GM12878 (cell line): Measurements from ENCODE around the gene NOL7. TPM values are rescaled to one million over a fixed set of nuclear protein-coding genes. Genes with fewer than 3 reads are reported as not detected.

Experiments used
- ATAC-seq: fragments of 200-7000 bp; cut with Tn5 transposase; 3 replicates; pipeline ENCODE4 v1.9.1; 2020; ENCODE audit warnings: mild to moderate bottlenecking, moderate library complexity
- BruUV-seq: library from RNA; stranded (reverse); fragments of 400-500 nt; replicated peaks from 2 replicates; lab custom pipeline; 2021; lab: Mats Ljungman, UMichigan
- CTCF ChIA-PET: fragments of 300-600 bp; sonication (Branson Sonifier 250); formaldehyde crosslinking; extraction: SDS; loops from one replicate; lab custom pipeline; 2021; ENCODE audit warnings: inconsistent platforms; lab: Yijun Ruan, JAX
- POLR2A ChIA-PET: fragments of 350-600 bp; formaldehyde crosslinking; extraction: SDS; loops from one replicate; lab custom pipeline; 2021; ENCODE audit warnings: inconsistent platforms; lab: Charles Lee
- RAD21 ChIA-PET: fragments of 300-600 bp; sonication (Branson Sonifier 250); formaldehyde crosslinking; loops from one replicate; lab custom pipeline; 2023; ENCODE audit warnings: antibody characterized with exemption; ENCODE audit not compliant: unreplicated experiment; lab: Charles Lee
- SMC1A ChIA-PET: fragments of 300-600 bp; sonication (Branson Sonifier 250); formaldehyde crosslinking; loops from one replicate; lab custom pipeline; 2023; ENCODE audit not compliant: unreplicated experiment, uncharacterized antibody; lab: Charles Lee
- DNase-seq: peaks from one replicate; pipeline ENCODE4 v3.0.0-alpha.2; 2011; ENCODE audit warnings: low read depth, low spot score
- FAIRE-seq: peaks from 3 replicates; lab custom pipeline; 2011; peaks lifted over from hg19 to GRCh38; lab: Jason Lieb, UNC
- H2AFZ ChIP-seq: 2 replicates; pipeline ENCODE4 v1.6.0; 2011; ENCODE audit warnings: low read depth, low read length, control low read depth; ENCODE audit not compliant: control insufficient read depth
- H3K27ac ChIP-seq: 2 replicates; pipeline ENCODE4 v1.5.1; 2011; ENCODE audit warnings: control low read depth; ENCODE audit not compliant: control insufficient read depth, insufficient read depth
- H3K27me3 ChIP-seq, 2 experiments: replicated peaks in 1 of 2; 2 replicates each; pipeline versions ENCODE4 v1.6.0 to v1.6.1; 2011; ENCODE audit warnings: low read length in 1 of 2; ENCODE audit not compliant: control insufficient read depth in 2 of 2, insufficient read depth in 2 of 2
- H3K36me3 ChIP-seq, 2 experiments: 2 replicates each; pipeline ENCODE4 v1.5.1; 2011; ENCODE audit warnings: low read length in 1 of 2; ENCODE audit not compliant: control insufficient read depth in 2 of 2, insufficient read depth in 2 of 2
- H3K4me1 ChIP-seq: 2 replicates; pipeline ENCODE4 v1.6.1; 2011; ENCODE audit warnings: mild to moderate bottlenecking, low read length, moderate library complexity, mixed read lengths; ENCODE audit not compliant: control insufficient read depth, insufficient read depth
- H3K4me2 ChIP-seq: 2 replicates; pipeline ENCODE4 v1.6.0; 2011; ENCODE audit warnings: control low read depth; ENCODE audit not compliant: control insufficient read depth, insufficient read depth
- H3K4me3 ChIP-seq: fragments of 200-600 bp; sonication (generic); 2 replicates; pipeline ENCODE4 v1.5.1; 2016
- H3K79me2 ChIP-seq: 2 replicates; pipeline ENCODE4 v1.6.0; 2011; ENCODE audit warnings: low read length; ENCODE audit not compliant: control insufficient read depth, insufficient read depth
- H3K9ac ChIP-seq: 2 replicates; pipeline ENCODE4 v1.8.0; 2011; ENCODE audit warnings: low read length, control low read depth, mixed read lengths; ENCODE audit not compliant: control insufficient read depth, insufficient read depth
- H3K9me3 ChIP-seq: replicated peaks from 3 replicates; pipeline ENCODE4 v1.5.1; 2011; ENCODE audit warnings: mild to moderate bottlenecking, low read length; ENCODE audit not compliant: control insufficient read depth, insufficient read depth
- H4K20me1 ChIP-seq: 2 replicates; pipeline ENCODE4 v1.6.0; 2011; ENCODE audit not compliant: control insufficient read depth, insufficient read depth
- MTA3 ChIP-seq: IDR thresholded peaks from 2 replicates; pipeline ENCODE4 v1.6.1; 2012; ENCODE audit warnings: low read length, inconsistent platforms, borderline replicate concordance
- PML ChIP-seq: IDR thresholded peaks from 2 replicates; pipeline ENCODE4 v1.6.1; 2012; ENCODE audit warnings: low read length, inconsistent platforms
- SMC3 ChIP-seq: IDR thresholded peaks from 2 replicates; pipeline ENCODE4 v1.6.1; 2011; ENCODE audit warnings: low read length, improper control_type of control experiment, borderline replicate concordance
- WGBS: methylation state at CpG from one replicate; pipeline ENCODE4 v1.1.6; 2016; ENCODE audit warnings: low lambda C conversion rate; ENCODE audit not compliant: insufficient replicate concordance, insufficient coverage; ENCODE audit errors: missing lambda C conversion rate; 5-methylcytosine and 5-hydroxymethylcytosine counted together
- in situ Hi-C: fragments of 300-500 bp; cut with MboI; formaldehyde crosslinking; loops from 9 replicates; pipeline ENCODE4 v1.14.3; 2018; ENCODE audit warnings: mixed read lengths
- intact Hi-C: fragments of 100-400 bp; cut with micrococcal nuclease; formaldehyde crosslinking; loops from one replicate; pipeline ENCODE4 v1.14.2; 2022; ENCODE audit not compliant: unreplicated experiment
- polyA plus RNA-seq, 11 experiments: library from polyadenylated mRNA; depleted of rRNA in 4 of 11; unstranded in 6 of 11; stranded (reverse) in 5 of 11; fragments of >200 nt; fragmentation: Nextera tagmentation in 4 of 11; fragmentation: Illumina TruSeq in 1 of 11; extraction: Ambion mirVana in 4 of 11; extraction: Trizol in 1 of 11; gene quantifications; 1 replicate in 1 of 11; 2 replicates in 10 of 11; pipeline versions ENCODE4 v1.2.1 to v1.2.3, GENCODE V29; 2011 to 2016; ENCODE audit warnings: inconsistent platforms in 2 of 11, missing spikeins in 2 of 11, low read depth in 1 of 11
- total RNA-seq, 4 experiments: library from RNA; depleted of rRNA in 3 of 4; stranded (reverse); fragments of >200 nt in 3 of 4; fragmentation: Illumina TruSeq in 1 of 4; extraction: Trizol in 1 of 4; gene quantifications; 2 replicates each; pipeline versions ENCODE4 v1.2.1 to v1.2.3, GENCODE V29; 2013 to 2021
- TF ChIP-seq, protein P1 (sequence below): fragments of 450-650 bp; formaldehyde crosslinking; IDR thresholded peaks from 2 replicates; pipeline ENCODE4 v1.5.0; 2022; ENCODE audit warnings: mild to moderate bottlenecking, missing genetic modification characterization

The NOL7 gene
- total and polyA plus RNA-seq, 10 of the 15 experiments (the other 5 are each of a cell fraction or from before 2014, with no cell fraction given), result 12.2 to 222 (median 86.2) TPM

DNA sequence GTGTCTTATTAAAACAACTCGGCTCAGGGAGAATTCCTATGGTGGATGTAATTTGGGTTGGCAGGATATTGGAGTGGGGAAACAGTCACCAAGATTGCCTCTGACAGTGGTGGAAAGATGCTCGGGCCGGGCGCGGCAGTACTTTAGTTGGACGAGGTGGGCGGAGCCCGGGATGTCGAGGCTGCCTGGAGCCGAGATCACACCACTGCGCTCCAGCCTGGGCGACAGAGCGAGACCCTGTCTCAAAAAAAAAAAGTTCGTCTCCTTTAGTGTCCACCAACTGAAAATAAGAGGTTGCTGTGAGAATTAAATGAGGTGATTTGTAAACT is 621 bp downstream of the NOL7 start:
- ChIA-PET POLR2A (interaction anchor here (0.6 to 2.2 kb wide), 11 partner anchors 17 to 341 kb away, joined by 3 to 12 read pairs (median 3); partner anchors contain the start of genes RANBP9 and SIRT5), SMC1A (interaction anchor here (0.6 to 2.7 kb wide), 22 partner anchors 9 to 705 kb away, joined by 3 to 14 read pairs (median 4); partner anchors contain the start of gene SIRT5), RAD21 (interaction anchor here (0.8 to 3.8 kb wide), 14 partner anchors 9 to 287 kb away, joined by 3 to 22 read pairs (median 5); partner anchors contain the start of genes SIRT5 and TBC1D7), CTCF (interaction anchor here (0.6 to 4.5 kb wide), 35 partner anchors 9 to 704 kb away, joined by 3 to 41 read pairs (median 4); partner anchors contain the start of gene SIRT5)
- peak overlapping the region; percentile 36 for H3K4me2 ChIP-seq
- TF ChIP-seq SMC3, result no peak
- TF ChIP-seq MTA3, result no peak
- peak; percentile 5; the same call in 1 of the 2 replicates for TF ChIP-seq PML
- TF ChIP-seq, protein P1, sequence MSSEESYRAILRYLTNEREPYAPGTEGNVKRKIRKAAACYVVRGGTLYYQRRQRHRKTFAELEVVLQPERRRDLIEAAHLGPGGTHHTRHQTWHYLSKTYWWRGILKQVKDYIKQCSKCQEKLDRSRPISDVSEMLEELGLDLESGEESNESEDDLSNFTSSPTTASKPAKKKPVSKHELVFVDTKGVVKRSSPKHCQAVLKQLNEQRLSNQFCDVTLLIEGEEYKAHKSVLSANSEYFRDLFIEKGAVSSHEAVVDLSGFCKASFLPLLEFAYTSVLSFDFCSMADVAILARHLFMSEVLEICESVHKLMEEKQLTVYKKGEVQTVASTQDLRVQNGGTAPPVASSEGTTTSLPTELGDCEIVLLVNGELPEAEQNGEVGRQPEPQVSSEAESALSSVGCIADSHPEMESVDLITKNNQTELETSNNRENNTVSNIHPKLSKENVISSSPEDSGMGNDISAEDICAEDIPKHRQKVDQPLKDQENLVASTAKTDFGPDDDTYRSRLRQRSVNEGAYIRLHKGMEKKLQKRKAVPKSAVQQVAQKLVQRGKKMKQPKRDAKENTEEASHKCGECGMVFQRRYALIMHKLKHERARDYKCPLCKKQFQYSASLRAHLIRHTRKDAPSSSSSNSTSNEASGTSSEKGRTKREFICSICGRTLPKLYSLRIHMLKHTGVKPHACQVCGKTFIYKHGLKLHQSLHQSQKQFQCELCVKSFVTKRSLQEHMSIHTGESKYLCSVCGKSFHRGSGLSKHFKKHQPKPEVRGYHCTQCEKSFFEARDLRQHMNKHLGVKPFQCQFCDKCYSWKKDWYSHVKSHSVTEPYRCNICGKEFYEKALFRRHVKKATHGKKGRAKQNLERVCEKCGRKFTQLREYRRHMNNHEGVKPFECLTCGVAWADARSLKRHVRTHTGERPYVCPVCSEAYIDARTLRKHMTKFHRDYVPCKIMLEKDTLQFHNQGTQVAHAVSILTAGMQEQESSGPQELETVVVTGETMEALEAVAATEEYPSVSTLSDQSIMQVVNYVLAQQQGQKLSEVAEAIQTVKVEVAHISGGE (CRISPR knock-in tag), result no peak
- no peaks in the 10 kb centered on the region for H3K9me3 ChIP-seq
- peaks cover 14% of the 10 kb centered on the region for H3K4me1 ChIP-seq
- H2AFZ ChIP-seq, result peak overlapping the region; percentile 73
- peak overlapping the region; percentile 96 for H3K27ac ChIP-seq
- BruUV-seq, result no TSS peak
- FAIRE-seq (no peak), ATAC-seq (peak; percentile 57), DNase-seq (no peak)
- intact Hi-C loops, result loop anchor here (1.0 to 10.0 kb wide), 5 partner anchors 41 to 421 kb away; partner anchors contain the start of genes RANBP9 and SIRT5
- no peaks in the 10 kb centered on the region for H4K20me1 ChIP-seq
- H3K79me2 ChIP-seq, result peaks cover 41% of the 10 kb centered on the region
- peaks cover 4 to 26% of the 10 kb centered on the region in 2 experiments; a peak in 3 of 4 replicates for H3K36me3 ChIP-seq
- WGBS, result under 1% methylated on average over 14 of the region's 14 CpGs
- H3K4me3 ChIP-seq, result peak overlapping the region; percentile 94
- H3K27me3 ChIP-seq, result no peaks in the 10 kb centered on the region
- H3K9ac ChIP-seq, result peak overlapping the region; percentile 96
- in situ Hi-C loops, result no loop called here
